Fibroblast of skin of back (primary cell): ENCODE results near the gene PKD1L1.
"Not testable (repeated sequence)": the region's sequence is repeated elsewhere in the genome, so short reads cannot be mapped to it uniquely, and the experiment has no call there.

ENCODE experiments used
- DNase-seq: peaks from one replicate; pipeline ENCODE4 v3.0.0-alpha.2; 2013

PKD1L1 gene

DNA sequence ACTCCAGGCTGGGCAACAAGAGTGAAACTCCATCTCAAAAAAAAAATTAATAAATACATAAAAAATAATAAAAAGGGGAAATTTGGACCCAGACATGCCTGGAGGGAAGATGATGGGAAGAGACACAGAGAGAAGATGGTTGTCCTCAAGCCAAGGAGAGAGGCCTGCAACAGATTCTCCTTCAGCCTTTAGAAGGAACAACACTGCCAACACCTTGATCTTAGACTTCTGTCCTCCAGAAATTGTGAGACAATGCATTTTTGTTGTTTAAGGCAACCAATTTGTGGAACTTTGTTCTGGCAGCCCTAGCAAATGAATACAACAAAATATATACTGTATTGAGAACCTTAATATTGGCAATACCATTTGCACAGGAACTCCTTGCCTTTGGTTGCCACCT, 186.1 kb downstream of the PKD1L1 start:
- no peak for DNase-seq

GRCh38 chr7:47759056-47759706, 189.1 kb downstream of the PKD1L1 start:
- DNase-seq: no peak

DNA sequence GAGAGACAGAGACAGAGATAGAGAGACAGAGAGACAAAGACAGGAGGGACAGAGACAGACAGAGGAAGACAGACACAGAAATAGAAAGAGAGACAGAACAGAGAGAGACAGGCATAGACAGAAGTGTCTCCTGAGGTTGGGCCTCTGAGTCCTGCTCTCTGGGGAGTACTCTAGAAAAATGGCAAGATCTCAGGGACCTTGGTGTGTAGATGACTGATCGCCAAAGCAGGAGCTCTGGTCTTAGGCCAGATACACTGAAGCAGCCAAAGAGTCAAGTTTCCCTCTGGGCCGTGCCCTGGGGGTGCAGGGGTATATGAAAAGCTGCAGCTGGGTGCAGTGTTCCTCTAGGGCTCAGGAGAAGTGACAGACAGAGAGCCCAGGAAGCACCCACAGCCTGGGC, 189.7 kb downstream of the PKD1L1 start:
- peak; percentile 71 for DNase-seq

DNA sequence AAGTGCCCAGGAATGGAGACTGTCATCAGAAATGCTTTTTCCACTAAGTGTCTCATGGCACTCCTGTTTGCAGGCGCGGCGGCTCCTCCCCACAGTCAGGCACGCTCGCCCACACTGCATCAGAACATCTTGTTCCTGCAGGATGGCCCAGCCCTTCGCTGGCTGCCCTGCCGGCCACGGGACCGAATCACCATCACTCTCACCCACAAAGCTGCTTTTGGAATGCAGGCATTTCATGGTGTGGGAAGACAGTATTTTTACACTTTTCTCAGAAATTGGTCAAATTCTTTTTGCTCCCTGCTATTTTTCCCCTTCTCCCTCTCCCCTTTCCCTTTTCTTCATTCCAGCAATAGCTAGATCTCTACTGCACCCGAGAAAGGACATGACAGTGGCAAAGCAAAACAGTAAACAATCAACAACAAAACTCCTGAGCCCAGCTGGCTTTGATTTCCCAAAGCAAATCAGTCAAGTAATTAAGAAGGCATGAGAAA, 190.3 kb downstream of the PKD1L1 start:
- DNase-seq: peak; percentile 72

GRCh38 chr7:47756636-47757035, 191.6 kb downstream of the PKD1L1 start:
- no peak for DNase-seq

- DNase-seq: no peak
These were observed 193.0 kb downstream of the PKD1L1 start for GRCh38 chr7:47755248-47755647.

GRCh38 chr7:47751724-47752123, 196.5 kb downstream of the PKD1L1 start:
- not testable (repeated sequence) for DNase-seq

GRCh38 chr7:47751043-47751442, 197.2 kb downstream of the PKD1L1 start:
- DNase-seq: no peak

- no peak for DNase-seq
These were observed 200.2 kb downstream of the PKD1L1 start for GRCh38 chr7:47748041-47748440.

GRCh38 chr7:47747160-47747559, 201.1 kb downstream of the PKD1L1 start:
- DNase-seq: no peak

DNA sequence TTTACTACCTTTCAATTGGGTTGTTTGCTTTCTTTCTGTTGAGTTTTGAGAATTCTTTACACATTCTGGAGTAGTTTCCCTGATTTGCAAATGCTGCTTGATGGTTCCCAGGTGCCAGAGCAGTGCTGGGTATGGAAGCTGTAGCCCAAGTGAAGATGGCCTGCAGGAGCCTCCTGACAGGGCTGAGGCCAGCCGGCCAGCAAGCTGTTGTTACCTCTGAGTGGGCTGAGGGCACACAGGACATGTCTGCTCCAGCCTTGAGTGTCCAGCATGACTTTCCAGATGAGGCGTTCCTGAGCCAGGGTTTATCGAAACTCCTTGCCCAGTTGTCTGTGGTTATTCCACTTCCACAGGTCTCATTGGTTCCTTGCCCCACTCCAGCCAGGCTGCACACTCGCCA, 201.8 kb downstream of the PKD1L1 start:
- DNase-seq: no peak

GRCh38 chr7:47744883-47745282, 203.4 kb downstream of the PKD1L1 start:
- DNase-seq: no peak

GRCh38 chr7:47743965-47744591, 204.2 kb downstream of the PKD1L1 start:
- DNase-seq: peak; percentile 41

DNA sequence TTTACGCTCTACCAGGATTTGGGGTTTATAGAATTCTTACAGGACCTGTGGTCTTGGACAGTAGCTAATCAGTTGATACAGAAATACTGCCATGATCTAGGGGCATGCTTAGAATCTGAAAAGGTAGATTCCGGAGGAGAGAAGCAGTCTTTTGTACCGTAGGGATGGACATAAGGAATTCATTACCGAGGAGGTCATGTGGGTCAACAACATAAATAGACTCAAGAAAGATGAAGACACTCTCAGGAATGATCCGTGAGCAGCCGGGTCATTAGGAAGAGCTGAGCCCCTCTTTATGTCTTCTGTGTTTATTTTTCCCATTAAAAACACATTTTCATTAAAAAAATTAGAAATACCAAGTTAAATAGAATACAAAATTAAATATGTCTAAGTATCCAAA, 206.3 kb downstream of the PKD1L1 start:
- no peak for DNase-seq

DNA sequence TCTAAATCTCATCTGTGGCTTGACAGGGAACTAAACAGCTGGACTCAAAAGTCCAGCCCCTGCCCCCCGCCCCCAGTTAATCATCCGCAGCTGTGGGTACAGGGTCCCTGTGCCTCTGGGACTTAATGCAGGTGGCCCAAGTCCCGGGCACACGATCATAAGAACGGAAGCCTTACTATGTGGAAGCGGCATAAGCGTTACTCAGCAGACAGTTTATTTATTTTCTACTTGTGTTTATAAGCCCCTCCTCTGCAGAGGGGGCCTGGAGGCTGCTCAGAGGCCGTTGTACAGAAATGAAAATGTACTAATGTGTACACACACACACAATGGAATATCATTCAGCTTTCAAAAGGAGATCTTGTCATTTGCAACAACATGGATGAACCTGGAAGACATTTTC, 208.4 kb downstream of the PKD1L1 start:
- no peak for DNase-seq

DNA sequence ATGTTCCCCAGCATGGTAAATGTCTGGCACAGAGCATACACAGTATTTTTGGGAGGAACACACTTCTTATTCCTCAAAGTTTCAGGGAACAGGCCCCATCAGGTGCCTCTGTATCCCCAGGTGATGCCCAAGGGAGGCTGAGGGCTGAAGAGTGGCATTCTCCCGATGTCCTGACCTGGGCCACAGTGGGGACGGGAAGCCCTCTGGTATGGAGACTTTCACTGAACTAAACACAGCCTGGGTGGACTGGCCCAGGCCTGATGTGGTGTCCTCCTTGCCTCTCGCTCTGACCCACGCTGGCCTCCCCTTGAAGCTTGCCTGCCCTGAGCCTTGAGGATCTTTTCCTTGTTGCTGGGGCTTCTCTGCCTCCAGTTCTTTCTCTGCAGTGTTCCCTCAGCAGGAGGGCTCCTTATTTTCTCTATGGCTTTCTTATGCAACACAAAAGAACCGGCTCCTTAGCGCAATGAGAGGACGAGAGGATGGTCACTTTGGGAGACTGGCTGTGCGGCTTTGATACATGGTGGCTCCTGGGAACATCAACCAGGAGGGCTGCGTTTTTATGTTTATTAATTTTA, 208.9 kb downstream of the PKD1L1 start:
- DNase-seq: no peak

GRCh38 chr7:47738563-47739166, 209.6 kb downstream of the PKD1L1 start:
- no peak for DNase-seq

GRCh38 chr7:47737601-47738000, 210.7 kb downstream of the PKD1L1 start:
- DNase-seq: no peak

DNA sequence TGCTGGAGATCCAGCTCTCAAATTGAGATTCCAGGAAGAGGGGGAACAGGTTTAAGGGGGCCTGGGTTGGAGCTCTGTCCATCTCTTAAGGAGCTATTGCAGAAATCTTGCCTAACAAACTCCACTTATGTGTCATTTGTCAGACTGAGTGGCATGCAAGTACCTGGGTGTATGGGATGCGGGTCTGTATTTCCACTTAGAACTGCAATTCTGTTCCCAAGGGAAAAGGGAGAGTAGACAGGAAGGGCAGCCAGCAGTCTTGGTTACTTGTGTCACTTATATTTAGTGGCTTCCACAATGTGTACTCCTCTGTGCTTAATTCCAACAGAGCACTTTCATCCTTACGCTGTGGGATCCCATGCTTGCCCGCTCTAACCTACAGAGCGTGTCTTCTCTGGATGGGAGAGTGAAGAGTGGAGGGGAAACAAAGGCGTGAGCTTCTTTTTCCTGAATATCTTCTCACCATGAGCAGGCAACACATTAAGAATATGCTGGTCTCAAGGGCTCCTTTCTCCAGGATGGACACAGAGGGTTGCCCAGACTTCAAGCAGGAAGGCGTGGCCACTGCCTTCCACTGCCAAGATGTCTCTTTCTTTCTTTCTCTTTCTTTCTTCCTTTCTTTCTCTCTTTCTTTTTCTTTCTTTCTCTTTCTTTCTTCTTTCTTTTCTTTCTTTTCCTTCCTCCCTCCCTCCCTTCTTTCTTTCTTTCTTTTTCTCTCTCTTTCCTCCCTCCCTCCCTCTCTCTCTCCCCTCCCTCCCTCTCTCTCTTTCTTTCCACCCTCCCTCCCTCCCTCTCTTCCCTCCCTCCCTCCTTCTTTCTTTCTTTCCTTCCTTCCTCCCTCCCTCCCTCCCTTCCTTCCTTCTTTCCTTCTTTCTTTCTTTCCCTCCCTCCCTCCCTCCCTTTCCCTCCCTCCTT, 212.6 kb downstream of the PKD1L1 start:
- DNase-seq: no peak

GRCh38 chr7:47734949-47735291, 213.3 kb downstream of the PKD1L1 start:
- no peak for DNase-seq

DNA sequence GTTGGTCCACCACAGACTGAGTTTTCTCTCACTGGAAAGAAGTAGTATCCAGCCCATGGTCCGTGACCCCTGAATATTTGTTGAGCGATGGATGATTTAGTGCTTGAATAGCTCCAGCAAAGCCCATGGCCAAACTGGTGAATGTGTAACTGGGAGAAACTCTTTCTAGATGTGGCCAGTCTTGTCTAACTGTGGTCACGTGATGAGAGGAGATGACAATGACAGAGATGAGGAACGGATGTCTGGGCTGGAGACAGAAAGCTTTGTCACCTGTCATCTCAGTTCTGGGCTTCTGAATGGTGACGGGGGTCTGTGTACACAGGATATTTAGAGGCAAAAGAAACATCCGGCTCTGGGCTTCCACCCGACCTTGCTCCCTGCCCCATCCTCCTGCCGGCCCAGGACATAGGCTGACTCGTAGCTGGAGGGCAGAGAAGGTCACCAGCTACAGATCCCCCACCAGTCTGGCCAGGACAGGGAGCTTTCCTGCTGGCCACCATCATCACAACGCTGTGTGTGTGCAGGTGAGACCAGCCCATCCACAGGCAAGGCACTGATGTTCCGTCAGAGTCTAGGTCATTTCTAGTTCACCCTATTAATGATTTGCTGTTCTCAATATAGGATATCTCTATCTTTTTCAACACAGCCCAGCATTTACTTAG, 213.8 kb downstream of the PKD1L1 start:
- DNase-seq: no peak

DNA sequence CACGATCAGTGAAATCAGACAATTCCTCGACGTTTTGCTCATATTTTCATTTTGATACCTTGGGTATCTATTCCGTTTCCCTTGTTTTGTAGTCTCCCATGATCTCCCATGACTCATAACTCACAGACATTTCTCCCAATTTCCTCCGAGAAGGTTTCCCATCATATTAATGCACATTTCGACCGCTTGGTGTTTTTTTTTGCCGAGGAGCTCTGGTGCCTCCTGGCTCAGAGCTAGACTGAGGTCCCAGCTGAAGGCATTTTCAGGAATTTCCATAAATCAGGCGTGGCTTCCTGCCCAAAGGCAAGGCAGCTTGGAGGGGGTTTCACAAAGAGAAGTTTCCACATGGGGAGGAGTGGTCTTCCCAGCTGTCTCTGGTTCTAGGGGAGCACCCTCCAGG, 218.1 kb downstream of the PKD1L1 start:
- peak; percentile 59 for DNase-seq
